Hippocampal formation (tissue), 2 donors: Measurements from ENCODE around the gene INPP5E.

Experiments
- DNase-seq, 2 donors: peaks; one replicate each; lab custom pipeline; 2025; lab: John Stamatoyannopoulos, UW

The INPP5E gene, protein sequence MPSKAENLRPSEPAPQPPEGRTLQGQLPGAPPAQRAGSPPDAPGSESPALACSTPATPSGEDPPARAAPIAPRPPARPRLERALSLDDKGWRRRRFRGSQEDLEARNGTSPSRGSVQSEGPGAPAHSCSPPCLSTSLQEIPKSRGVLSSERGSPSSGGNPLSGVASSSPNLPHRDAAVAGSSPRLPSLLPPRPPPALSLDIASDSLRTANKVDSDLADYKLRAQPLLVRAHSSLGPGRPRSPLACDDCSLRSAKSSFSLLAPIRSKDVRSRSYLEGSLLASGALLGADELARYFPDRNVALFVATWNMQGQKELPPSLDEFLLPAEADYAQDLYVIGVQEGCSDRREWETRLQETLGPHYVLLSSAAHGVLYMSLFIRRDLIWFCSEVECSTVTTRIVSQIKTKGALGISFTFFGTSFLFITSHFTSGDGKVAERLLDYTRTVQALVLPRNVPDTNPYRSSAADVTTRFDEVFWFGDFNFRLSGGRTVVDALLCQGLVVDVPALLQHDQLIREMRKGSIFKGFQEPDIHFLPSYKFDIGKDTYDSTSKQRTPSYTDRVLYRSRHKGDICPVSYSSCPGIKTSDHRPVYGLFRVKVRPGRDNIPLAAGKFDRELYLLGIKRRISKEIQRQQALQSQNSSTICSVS

DNA sequence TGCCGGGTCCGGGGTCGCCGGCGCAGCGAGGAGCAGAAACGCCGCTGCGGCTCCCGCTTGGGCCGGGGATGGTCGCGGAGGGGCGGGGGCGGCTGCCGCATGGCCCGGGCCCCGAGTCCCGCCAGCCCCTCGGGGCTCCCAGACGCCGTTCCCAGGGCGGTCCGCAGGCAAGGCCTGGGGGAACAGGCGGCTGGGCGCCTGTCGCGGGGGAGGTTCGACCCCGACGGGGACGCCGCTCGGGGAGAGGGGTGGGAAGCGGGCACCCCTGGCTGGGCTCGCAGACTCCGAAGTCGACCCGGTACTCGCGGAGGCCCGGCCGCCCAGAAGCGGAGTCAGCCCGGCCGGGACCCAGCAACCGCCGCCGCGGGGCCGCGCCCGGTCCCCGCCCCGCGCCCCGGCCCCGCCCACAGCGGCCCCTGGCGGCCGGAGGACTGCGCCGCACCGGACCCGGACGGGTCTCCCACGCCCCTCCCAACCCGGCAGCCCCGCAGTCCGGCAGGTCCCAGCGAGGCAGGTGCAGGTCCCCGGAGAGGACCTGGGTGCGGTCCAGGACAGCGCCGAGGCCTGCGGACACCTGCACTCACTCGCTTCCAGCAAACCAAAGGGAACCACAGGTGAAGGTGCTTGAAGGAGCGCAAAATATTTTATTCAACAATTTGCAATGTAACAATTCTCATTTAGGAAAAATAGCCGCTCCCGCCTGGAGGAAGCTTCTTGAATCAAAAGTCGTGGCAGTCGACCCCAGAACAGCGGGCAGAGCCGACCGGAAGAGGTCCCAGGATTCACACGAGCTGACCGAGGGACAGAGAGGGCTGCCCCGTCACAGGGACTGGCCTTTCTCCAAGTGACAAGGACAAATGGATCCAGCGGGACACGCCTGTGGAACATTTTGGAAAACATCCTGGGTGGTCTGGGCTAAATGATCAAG lies at the start of gene INPP5E:
TSS of gene INPP5E (minus strand) at position 365 of the 928 bp plus-strand sequence. CDS start 426 bp downstream, outside the sequence.
- peak in 1 of 2 donors; percentile 52 for DNase-seq

DNA sequence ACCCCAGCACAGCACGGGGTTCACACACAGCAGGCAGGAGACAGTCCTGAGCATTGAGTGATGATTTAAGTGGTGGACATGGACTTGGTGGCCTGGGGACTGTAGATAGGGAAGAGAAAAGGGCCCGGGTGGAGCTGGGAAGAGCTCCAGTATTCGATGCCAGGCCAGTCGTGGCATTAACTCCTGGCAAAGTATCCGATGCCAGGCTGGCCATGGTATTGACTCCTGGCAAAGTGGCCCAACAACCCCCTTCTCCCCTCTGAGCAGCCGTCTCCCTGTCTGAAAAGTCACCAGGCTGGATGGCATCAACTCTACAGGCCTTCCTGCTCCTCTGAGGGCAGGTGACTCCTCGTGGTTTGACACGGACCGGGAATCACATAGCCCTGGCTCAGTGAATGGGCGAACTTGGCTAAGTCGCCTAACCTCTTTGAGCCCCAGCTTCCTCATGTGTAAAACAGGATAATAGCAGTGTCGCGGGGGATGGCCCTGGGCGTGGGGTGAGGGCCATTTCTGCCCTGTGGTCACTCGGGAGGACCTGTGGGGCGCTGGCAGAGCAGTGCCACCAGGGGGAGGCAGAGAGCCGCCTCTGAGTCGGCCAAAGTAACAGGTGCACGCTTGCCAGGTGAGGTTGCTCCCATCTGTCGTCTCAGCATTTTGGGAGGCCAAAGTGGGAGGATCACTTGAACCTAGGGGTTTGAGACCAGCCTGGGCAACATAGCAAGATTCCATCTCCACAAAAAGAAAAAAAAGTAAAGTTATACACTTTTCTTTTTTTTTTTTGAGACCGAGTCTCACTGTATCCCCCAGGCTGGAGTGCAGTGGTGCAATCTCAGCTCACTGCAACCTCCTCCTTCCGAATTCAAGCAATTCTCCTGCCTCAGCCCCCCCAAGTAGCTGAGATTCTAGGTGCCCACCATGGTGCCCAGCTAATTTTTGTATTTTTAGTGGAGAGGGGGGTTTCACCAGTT lies 48.9 kb upstream of the INPP5E start:
- DNase-seq: peak in 1 of 2 donors; percentile 42

DNA sequence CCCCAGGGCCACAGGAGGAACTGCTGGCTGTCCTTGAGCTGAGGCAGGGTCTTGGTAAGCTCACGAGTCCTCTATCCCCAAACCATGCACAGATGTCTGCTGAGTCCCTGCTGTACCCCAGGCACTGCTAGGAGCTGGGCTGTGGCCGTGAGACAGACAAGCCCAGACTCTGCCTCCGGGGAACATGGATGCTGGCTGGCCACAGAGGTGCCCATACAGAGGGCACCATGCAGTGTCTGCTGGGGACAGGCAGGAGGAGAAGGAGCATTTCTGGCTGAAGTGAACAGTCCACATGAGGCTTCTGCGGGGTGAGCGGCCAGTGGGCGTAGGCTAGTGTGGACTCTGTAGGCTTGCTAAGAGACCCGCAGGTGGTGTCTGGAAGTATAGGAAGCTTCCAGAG lies 48.0 kb upstream of the INPP5E start:
- DNase-seq: no peak

DNA sequence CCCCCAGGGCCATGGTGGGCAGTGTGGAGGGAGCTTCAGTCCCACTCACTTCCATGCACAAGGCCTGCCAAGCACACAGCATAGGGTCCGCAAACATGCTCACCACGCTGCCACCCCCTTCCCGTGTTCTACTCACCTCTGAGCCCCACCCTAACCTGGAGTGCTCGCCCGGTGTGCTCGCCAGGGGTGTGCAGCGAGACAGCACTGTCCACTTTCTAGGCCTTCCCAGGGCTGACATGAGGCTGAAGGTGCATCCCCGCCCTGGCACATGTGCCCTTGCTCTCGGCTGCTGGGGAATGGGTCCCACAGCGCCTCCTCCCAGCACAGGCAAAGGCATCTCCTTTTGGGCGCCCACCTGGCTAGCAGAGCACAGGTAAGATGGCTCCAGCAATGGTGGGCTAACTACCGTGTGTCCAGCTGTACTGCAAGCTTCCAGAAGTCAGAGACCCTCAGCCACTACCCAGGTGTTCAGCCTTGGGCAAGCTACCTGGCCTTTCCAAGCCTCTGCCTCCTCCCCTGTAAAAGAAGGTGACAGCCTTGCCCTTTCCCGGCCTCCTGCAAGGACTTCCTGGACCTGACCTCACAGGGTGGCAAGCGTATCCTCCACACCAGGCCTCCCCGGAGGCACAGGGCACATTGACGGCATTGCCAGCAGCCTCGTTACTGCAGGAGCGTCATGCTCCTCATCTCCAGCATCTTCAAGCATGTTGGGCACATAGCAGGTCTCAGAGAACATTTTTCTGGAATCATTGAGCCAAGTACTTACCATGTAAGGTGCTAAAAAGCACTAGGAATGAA lies 47.4 kb upstream of the INPP5E start:
- no peak for DNase-seq

DNA sequence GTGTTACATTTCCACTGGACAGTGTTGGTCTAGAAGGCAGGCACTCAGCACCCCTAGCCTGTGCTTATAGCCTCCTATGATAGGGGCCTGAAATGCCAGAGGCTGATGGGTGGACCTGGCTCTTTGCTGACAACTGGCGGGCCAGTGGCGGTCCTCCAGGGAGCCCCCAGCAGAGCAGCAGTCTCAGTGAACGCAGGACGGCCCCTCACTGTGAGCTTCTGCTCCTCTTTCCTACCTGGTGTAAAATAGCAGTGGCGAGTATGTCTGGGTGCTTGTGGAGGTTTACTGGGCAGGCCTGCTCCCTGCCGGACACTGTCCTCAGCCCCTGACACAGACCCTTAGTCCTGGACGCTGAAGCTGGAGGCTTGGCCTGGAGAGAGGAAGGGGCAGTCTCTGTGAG lies 46.5 kb upstream of the INPP5E start:
- no peak for DNase-seq

DNA sequence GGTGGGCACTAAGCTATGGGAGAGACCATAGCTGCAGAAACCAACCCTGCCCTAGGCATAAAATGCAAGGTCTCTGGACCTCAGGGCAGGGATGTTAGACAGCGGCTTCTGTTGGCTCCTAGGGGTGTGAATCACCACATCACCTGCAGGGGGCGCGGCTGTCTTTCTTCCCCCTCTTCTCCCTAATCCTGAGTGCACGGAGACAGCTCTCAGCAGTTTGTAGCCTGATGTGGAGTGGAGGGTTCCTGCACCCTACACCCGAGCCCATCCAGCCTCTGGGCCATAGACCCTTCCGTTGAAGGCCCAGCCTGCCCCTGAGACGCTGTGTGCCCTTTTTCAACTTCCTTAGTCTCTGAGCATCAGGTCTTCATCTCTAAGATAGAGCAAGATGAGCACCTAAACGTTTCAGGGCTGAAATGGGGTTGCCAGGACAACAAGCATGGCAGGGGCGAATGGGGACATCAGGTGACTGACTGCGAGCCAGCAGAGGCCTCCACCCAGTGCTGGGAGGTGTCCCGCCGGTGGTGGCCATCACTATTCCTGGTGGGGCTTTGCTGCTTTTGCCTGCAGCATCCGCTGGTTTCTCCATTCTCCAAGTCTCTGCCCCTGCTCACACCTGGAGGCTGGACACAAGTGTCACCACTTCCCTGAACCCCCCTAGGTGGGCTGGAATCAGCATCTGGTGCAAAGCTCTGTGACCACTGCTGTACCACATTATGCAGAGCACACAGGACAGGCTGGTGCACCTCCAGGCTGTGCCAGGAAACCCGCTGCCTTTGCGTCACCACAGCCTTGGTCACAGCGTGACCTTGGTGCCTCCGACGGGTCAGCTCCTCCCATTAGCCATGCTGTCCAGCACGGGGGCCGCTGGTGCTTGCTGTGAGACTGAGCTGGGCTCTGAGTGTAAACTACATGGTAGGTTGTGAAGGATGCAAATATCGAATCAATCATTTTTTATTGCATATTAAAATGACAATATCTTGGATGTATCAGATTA lies 45.7 kb upstream of the INPP5E start:
- DNase-seq: peak; percentile 25 to 72

DNA sequence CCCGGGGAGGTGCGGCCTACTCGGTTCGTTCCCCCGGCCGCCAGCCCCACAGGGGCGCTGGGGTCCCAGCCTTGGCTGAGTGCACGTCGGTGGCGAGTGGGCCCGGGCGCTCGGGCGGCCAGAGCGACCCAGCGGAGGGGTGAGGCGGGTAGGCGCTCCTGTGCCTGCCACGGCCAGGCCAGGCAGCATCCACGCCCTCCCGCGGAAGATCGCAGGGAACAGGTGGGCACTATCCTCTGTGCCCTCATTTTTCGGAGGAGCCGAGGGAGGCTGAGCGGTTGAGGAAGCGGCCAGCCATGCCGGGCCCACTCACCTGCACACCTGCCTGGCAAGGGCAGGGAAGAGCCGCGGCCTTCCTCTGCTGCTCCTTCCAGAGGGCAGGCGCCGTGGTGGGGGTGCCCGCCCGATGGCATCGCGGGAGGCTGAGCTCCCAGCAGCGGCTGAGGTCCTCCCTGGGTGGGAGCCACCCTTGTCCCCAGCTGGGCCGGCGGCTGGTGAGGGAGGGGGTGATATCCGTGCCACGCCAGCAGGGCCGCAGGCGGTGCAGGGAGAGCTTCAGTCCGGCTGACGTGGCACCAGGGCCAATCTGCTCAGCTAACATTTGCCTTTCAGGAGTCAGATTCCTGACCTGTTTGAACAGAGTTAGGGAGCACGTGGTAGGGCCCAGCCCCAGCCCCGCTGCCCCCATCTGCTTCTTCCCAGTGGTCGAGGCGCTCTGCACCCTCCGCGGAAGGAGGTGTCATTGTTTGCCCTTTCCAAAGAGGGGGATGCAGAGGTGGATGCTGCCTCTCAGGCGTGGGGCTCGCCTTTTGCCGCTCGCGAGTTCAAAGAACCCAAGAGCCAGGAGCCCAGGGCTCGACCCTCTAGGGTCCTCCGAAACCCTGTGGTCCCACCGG lies 44.8 kb upstream of the INPP5E start:
- DNase-seq: no peak

DNA sequence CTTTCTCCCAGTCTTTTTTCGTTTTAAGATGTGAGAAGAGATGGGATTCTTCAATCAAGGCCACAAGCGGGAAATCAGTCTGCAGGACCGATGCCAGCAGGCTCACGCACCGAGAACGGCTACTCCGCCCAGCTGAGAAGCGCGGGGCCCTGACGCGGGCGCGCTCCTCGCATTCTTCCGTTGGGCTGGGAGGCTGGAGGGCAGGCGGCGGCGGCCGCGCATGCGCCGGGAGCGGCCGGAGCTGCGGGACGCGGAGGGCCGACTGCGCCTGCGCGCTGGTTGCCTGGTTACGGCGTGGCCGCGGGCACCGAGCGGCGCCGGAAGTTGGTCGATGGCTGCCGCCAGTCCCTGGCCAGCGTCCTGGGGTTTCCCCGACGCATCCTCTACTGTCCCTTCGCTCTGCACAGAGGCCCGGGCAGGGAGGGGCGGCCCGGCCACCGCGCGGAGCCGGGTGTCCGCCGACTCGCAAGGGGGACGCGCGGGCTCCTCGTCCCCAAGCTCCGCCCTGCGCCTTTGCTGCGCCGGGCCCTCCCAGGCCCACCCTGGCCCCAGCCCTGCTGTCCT lies 44.0 kb upstream of the INPP5E start:
- peak; percentile 89 to 92 for DNase-seq

DNA sequence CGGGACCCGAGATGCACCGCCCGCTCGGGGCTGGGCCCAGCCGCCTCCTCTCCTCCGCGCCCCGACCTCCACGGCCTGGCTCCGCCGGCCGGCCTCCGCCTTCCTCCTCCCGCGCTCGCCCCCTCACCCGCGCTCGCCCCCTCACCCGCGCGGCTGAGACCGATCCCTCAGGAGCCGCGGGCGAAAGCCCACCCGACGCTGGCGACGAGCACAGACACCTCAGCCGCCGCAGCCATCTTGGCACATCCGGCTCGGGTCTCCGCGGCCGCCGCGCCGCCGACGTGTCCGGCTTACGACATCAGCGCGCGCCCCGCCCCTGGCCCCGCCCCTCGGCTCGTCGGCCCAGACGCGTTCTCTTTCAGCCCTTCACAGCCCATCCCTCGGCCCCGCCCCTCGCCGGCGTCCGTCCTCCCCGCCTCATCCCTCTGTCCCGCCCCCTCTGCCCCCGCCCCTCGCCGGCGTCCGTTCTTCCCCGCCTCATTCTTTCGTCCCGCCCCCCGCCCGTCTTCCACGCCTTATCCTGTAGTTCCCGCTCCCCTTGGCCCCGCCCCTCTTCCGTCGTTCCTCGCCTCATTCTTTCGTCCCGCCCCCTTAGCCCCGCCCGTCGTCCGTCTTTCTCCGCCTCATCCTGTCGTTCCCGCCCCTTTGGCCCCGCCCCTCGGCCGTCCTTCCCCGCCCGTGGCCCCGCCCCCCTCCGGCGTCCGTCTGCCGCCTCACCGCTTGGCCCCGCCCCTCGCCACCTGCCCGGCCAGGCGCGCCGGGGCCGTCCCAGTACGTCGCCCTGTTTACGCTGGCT lies 43.3 kb upstream of the INPP5E start, which contains the start of gene SEC16A:
TSS of gene SEC16A (minus strand) at position 248 of the 796 bp plus-strand sequence. CDS start 5,425 bp downstream, outside the sequence.
- peak; percentile 100 for DNase-seq

DNA sequence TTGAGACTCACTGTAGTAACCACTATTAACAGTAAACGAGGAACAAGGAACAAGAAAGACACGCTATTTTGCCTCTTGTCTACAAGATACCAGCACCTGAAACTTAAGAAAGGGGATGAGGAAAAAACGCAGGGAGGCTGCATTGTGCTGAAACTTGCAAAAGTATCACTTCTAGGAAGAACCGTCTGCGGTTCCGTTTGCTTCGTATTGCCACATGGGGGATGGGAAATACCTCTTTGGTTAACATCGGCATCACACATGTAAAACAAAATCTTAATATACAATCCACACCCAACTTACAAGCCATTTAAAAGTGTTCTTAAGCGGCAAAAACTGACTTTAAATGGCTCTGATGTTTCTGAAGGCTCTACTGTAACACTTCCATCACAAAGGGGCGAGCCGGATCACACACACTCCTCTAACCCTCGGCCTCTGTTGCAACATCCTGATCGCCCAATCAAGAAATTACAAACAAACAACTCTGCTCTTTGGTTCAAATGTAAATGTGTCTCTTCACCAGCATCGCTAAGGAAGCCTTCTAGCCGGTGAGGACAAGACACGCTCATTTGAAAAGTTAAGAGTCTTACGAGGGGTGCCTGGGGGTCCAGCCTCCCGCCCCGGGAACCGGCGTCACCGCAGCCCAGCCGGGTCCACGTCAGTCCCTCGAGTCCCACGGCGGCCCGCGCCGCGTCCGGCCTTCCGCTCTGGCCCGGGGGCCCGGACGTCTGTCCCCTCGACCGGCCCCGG lies 42.6 kb upstream of the INPP5E start:
- no peak for DNase-seq

DNA sequence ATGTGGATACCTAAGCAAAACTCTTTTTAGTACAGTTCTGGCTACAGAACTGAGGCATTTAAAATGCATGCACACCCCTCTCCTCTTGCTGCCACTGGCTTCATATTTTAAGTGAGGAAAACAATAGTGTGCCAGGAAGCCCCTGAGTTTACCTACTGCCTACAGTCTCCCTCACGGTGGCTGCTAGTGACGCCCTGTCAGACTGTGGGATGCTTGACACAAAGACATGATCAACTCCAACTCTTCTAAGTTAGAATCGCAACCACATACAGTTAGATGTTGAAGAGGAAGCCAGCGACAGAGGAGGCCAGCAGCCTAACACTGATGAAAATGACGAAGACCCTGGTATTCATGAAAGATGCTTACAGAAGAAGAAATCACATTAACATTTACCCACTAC lies 41.9 kb upstream of the INPP5E start:
- DNase-seq: no peak

DNA sequence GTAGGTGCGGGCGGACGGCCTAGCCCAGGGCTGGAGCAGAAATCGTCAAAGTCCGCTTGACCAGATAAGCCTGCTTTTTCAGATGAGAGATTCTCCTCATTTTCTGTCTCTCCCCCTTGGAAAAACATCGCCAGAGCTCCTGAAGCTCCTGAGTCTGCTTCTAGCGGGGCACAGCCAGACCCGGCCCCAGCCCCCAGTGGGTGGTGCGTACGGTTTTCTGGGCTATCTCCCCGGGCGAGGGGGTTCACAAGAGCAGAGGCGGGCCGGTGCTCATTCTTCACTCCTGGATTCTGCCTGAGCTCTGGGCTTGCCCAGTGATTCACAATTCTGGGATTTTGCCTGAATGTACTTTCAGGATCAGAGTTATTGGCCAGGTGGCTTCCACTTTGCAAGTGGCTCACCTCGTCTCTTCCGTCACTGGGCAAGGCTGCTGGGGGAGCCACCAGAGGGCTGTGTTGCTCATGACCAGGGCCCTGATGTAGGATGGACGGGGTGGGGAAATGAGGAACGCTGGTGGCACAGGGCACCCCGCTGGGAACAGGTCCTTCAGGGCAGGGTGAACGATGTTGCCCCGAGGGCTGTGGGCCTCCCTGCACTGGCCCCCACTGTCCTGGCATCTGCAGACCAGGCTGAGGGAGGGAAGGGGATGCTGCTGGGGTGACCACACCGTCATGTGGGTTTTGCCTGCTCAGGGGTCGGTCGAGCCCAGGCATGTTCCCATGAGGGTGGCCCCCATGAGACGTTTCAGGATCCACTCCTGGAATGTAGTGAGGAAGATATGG lies 36.9 kb upstream of the INPP5E start:
- no peak for DNase-seq

DNA sequence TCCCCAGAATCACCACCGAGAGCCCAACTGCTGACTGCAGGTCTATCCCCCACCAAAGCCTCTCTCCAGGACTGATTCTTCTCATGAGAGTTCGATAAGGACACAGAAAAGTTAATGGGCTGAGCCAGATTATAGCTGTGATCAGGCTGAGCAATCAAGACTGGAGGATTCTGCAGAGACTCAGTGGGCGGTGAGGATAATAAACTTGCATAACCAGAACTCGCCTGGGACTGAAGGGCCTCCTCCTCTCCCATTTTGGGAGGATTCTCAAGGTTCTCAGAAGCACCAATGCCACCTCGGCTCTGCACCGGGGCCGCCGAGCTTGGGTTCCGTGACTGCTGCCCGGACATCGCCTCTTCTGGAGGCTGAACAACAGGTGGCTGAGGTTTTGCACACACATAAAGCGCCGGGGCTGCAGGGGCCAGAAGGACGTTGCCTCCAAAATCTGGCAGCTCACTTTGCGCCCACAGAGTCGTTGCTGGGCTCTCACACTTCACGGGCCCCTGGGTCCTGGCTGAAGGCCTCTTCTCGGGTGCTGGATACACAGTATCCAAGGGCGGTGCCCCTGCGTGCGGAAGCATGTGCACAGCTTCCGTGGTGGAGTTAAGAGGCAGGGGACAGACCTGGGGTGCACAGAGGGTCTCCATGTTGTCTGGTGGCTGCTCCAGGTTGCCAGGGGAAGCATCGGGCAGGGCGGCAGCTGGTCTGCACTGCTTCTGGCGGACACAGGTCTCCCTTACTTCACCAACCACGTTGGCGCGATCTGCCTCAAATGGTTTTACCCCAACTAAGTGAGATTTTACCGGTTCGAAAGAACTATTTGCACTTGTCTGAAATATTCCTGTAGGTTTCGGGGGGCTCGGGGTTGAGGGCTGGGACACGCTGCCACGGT lies 35.6 kb upstream of the INPP5E start:
- DNase-seq: no peak

DNA sequence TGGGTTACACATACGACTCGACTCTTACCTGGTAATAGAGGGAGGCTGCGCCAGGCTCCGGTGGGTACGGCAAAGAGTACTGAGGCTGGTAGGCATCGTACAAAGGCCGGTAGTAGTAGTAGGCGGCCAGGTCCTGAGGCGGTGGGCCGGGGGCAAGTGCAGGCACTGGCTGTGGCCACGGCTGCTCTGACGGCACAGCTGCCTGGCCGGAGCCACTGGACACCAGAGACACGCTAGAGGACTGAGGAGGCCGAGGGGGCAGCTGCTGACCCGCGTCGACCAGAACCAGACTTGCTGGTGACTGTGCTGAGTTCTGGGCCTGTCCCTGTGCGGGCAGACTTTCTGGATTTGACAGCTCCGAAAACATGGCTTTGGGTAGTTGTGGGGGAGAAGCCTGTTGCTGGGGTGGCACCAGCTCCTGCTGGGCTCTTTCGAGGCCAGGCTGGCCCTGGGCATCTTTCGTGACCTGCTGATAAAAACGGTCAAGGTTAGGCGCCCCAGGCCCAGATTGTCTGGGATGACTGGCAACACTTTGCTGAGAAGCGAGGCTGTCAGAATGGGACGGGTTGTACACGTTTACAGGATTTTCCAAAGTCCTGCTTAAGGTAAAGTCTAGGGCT lies 34.5 kb upstream of the INPP5E start:
- no peak for DNase-seq
